ENCODE measurements around the gene PPP2R3B.

PPP2R3B gene

DNA sequence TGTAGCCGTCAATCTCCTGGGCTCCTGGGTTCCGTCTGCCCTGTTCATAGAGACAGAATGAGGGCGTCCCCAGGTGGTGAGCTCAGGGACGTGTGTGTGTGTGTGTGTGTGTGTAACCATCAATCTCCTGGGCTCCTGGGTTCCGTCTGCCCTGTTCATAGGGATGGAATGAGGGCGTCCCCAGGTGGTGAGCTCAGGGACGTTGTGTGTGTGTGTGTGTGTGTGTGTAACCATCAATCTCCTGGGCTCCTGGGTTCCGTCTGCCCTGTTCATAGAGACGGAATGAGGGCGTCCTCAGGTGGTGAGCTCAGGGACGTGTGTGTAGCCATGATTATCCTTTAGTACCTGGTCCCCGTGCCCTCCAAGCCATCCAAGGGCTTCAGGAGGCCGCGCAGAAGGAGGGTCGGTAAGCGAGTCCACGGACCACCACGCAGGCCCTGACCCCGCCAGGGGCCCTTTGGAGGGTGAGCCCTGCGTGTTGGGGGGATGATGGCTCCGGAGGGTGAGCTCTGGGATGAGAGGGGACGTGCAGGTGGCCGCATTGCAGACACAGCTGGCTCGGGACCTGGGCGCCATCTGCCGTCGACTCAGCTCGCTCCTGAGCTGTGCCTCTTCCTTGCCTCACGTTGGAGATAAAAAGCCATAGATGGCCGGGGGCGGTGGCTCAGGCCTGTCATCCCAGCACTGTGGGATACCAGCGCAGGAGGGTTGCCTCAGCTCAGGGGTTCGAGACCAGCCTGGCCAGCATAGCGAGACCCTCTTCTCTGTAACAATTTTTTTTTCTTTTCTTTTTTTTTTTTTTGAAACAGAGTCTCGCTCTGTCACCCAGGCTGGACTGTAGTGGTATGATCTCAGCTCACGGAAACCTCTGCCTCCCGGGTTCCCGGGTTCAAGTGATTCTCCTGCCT lies 62.7 kb downstream of the PPP2R3B start:
- Histone ChIP-seq H3K9ac (ENCODE audit: low read length) (peak overlapping the region; percentile 81), H3K4me3 (ENCODE audit: low read depth, low read length) (peak overlapping the region; percentile 56), H3K27ac (ENCODE audit: low read depth, low read length) (no peak overlapping the region; the same call in 1 of the 2 replicates), H3K27me3 (ENCODE audit: control insufficient read depth, insufficient read depth, low read length) (no peaks in the 10 kb centered on the region), H3K4me1 (ENCODE audit: control insufficient read depth, insufficient read depth, low read length) (peaks cover 16% of the 10 kb centered on the region; the same call in 1 of the 2 replicates), H3K36me3 (ENCODE audit: control insufficient read depth, insufficient read depth, low read length) (no peaks in the 10 kb centered on the region), H3K9me3 (ENCODE audit: control insufficient read depth, insufficient read depth, low read depth, low read length) (no peaks in the 10 kb centered on the region)

DNA sequence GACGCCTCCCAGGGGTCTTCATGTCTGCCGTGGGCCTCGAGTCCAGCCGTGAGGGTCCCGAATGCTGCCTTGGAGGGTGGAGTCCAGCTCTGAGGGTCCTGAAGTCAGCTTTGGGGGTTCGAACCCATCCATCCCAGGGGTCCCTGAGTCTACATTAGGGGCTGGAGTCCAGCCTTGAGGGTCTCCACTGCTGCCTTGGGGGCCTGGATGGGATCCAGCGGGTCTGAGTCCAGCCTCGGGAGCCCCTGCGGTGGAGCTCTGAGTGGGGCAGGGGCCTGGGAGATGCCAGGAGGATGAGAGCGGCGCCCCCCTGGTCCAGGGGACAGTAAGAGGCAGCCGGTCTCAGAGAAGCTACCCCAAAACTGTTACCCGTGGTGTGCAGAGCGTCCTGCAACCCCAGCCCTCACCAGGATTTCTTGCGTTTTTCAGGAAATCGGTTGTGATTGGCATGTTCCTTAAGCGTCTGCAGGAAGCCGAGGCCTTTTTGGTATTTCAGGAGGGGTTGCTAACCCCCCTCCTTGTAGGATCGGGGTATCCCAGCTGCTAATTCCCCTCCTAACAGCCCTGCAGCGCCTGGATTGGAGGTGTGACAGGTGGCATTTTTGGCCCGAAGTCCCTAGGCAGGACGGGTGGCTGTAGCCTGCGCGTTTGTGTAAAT lies 66.5 kb downstream of the PPP2R3B start:
- H3K4me3 ChIP-seq (ENCODE audit: low read depth, low read length), result peak overlapping the region; percentile 78
- H3K36me3 ChIP-seq (ENCODE audit: control insufficient read depth, insufficient read depth, low read length), result peaks cover 13% of the 10 kb centered on the region
- no peaks in the 10 kb centered on the region for H3K27me3 ChIP-seq (ENCODE audit: control insufficient read depth, insufficient read depth, low read length)
- peaks cover 11% of the 10 kb centered on the region; the same call in 1 of the 2 replicates for H3K4me1 ChIP-seq (ENCODE audit: control insufficient read depth, insufficient read depth, low read length)
- no peaks in the 10 kb centered on the region for H3K9me3 ChIP-seq (ENCODE audit: control insufficient read depth, insufficient read depth, low read depth, low read length)
- H3K9ac ChIP-seq (ENCODE audit: low read length), result peak overlapping the region; percentile 86
- H3K27ac ChIP-seq (ENCODE audit: low read depth, low read length), result peak overlapping the region; percentile 96; the same call in 1 of the 2 replicates

- Histone ChIP-seq H3K9ac (ENCODE audit: low read length) (peak overlapping the region; percentile 86), H3K36me3 (ENCODE audit: control insufficient read depth, insufficient read depth, low read length) (peaks cover 19% of the 10 kb centered on the region), H3K27me3 (ENCODE audit: control insufficient read depth, insufficient read depth, low read length) (no peaks in the 10 kb centered on the region), H3K4me3 (ENCODE audit: low read depth, low read length) (peak overlapping the region; percentile 78), H3K27ac (ENCODE audit: low read depth, low read length) (peak overlapping the region; percentile 96), H3K9me3 (ENCODE audit: control insufficient read depth, insufficient read depth, low read depth, low read length) (no peaks in the 10 kb centered on the region), H3K4me1 (ENCODE audit: control insufficient read depth, insufficient read depth, low read length) (peaks cover 11% of the 10 kb centered on the region; the same call in 1 of the 2 replicates)
Observed at GRCh38 chrX:319579-320125, 67.1 kb downstream of the PPP2R3B start.

DNA sequence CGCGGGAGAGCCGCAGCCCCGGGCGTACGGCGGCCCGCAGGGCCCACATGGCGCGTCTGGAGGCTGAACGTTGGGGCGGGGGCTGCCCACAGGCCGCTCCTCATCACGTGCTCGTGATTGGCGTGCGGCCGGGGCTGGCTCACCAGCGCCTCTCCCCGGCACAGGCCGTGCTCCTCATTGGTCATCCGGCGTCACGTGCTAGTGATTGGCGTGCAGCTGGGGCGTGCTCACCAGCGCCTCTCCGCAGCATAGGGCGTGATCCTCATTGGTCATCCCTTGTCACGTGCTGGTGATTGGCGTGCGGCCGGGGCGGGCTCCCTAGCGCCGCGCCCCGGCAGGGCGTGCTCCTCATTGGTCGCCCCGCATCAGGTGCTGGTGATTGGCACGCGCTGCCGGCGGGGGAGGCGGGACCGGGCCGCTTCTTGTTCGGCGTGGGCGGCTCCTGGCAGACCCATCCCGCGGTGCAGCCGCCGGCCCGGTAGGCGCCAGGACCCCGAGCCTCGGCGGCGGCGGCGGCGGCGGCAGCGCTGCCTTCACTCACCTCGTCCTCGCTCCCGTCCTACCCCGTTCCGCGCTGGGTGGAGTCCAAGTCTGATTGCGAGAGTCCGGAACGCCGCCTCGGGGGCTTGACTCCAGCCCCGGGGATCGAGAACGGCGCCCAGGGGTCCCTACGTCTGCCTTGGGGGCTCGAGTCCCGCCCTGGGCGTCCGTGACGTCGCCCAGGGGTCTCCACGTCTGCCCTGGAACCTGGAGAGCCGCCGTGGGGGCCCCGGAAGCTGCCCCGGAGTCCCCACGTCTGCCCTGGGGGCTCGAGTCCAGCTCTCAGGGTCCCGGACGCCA lies 67.7 kb downstream of the PPP2R3B start, which contains the start of gene GTPBP6:
Gene GTPBP6, minus strand, starts transcription at position 58 of the 840 bp plus-strand sequence. Its CDS starts 9 bp downstream, at position 49.
- Histone ChIP-seq H3K4me1 (ENCODE audit: control insufficient read depth, insufficient read depth, low read length) (peaks cover 10% of the 10 kb centered on the region; the same call in 1 of the 2 replicates), H3K27ac (ENCODE audit: low read depth, low read length) (peak within 1 kb of the TSS; percentile 96), H3K27me3 (ENCODE audit: control insufficient read depth, insufficient read depth, low read length) (no peaks in the 10 kb centered on the region), H3K9ac (ENCODE audit: low read length) (peak within 1 kb of the TSS; percentile 87), H3K36me3 (ENCODE audit: control insufficient read depth, insufficient read depth, low read length) (peaks cover 22% of the 10 kb centered on the region), H3K9me3 (ENCODE audit: control insufficient read depth, insufficient read depth, low read depth, low read length) (no peaks in the 10 kb centered on the region), H3K4me3 (ENCODE audit: low read depth, low read length) (peak within 1 kb of the TSS; percentile 87)

DNA sequence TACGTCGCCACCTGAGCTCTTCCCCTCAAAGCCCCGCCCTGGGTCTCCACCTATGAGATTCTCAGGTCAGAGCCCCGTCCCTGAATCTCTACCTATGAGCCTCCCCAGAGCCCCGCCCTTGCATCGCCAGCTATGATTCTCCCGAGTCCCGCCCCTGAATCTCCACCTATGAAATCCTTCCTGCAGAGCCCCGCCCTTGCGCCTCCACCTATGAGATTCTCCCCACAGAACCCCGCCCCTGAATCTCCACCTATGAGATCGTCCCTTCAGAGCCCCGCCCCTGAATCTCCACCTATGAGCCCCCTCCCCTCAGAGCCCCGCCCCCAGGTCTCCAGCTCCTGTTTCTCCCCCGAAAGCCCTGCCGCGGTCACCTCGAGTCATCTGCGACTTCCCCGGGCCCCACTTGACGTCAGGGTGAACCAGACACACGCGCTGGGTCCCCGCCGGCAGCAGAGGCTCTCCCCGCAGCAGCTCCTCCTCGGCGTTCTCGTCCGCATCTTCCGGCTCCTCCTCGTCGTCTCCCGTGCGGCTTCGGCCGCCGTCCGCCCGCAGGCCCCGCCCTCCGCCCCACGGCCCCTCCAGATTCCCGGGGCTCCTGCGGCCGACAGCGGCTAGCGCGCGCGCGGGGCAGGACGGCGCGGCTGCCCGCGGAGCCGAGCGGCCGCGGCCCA lies 68.5 kb downstream of the PPP2R3B start:
- 0 out of 2 replicates have a peak, but pooled peaks cover 7% of the 10 kb centered on the region for H3K4me1 ChIP-seq (ENCODE audit: control insufficient read depth, insufficient read depth, low read length)
- no peaks in the 10 kb centered on the region for H3K27me3 ChIP-seq (ENCODE audit: control insufficient read depth, insufficient read depth, low read length)
- peak overlapping the region; percentile 87 for H3K4me3 ChIP-seq (ENCODE audit: low read depth, low read length)
- H3K9ac ChIP-seq (ENCODE audit: low read length), result peak overlapping the region; percentile 87
- peaks cover 30% of the 10 kb centered on the region for H3K36me3 ChIP-seq (ENCODE audit: control insufficient read depth, insufficient read depth, low read length)
- no peaks in the 10 kb centered on the region for H3K9me3 ChIP-seq (ENCODE audit: control insufficient read depth, insufficient read depth, low read depth, low read length)
- H3K27ac ChIP-seq (ENCODE audit: low read depth, low read length), result peak overlapping the region; percentile 67; the same call in 1 of the 2 replicates

DNA sequence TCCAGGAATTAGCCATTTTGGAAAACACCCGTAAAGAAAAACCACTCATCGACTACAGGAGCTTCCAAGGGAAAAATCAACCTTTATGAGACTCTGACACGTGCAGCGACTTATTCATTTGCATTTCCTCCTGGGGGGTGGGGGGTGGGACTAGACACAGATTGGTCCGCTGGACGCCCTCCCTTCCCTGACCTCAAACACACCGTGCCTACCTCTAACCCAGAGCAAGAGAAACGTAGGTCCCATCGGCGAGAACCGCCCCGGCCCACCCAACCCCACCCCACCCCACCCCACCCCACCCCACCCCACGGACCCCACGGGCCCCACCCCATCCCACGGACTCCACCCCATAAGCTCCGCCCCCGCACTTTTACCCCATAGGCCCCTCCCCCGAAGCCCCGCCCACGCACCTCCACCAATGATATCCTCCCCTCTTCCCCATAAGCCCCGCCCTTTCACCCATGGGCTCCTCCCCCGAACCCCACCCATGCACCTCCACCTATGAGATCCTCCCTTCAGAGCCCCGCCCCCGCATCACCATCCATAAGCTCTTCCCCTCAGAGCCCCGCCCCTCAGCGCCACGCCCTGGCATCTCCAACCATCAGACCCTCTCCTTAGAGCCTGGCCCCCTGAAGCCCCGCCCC lies 69.2 kb downstream of the PPP2R3B start:
- H3K4me1 ChIP-seq (ENCODE audit: control insufficient read depth, insufficient read depth, low read length), result 0 out of 2 replicates have a peak, but pooled peaks cover 7% of the 10 kb centered on the region
- no peaks in the 10 kb centered on the region for H3K9me3 ChIP-seq (ENCODE audit: control insufficient read depth, insufficient read depth, low read depth, low read length)
- H3K27me3 ChIP-seq (ENCODE audit: control insufficient read depth, insufficient read depth, low read length), result no peaks in the 10 kb centered on the region
- H3K36me3 ChIP-seq (ENCODE audit: control insufficient read depth, insufficient read depth, low read length), result peaks cover 35% of the 10 kb centered on the region
- H3K27ac ChIP-seq (ENCODE audit: low read depth, low read length), result no peak overlapping the region
- peak overlapping the region; percentile 43 for H3K4me3 ChIP-seq (ENCODE audit: low read depth, low read length)
- H3K9ac ChIP-seq (ENCODE audit: low read length), result no peak overlapping the region

DNA sequence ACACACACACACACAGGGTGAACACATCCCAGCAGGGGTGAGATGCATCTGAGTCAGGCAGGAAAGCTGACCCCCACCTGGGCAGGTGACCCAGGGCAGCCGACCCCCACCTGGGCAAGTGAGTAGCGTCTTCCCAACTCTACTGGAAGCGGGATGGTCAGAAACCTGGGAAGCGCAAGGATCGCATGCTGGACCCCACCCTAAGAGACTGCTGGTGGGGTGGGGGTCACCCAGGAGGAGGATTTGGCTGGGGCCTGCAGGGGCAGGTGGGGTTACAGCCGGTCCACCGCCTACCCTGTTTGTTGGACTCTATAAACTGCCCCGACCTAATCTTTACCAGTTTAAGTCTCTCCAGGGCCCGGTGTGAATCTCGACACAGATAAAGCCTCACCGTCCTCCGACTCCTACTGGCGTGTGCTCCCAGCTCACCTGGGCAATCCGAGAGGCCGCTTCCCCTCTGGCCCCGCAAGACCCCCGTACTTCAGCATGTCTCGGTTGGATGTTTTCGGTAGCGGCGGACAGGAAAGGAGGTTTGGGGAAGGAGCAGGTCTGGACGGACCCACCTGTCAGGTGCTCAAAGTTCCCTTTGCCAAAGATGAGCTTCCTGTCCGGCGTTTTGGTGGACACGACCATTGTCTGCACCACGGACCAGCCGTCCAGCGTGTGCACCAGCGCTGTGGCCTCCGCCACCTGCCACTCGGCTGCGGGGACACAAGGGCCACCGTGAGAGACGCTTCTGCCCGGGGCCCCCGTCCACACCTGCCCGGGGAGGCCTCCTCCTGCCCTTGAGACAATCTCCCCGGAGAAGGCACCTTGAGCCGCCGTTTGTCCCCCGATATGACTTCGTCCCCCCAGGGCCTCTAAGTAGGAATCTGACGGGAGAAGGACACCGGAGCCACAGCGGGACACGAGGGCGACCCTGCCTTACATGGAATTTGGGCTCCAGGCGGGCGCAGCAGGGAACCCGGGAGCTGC lies 70.1 kb downstream of the PPP2R3B start:
- Histone ChIP-seq H3K27me3 (ENCODE audit: control insufficient read depth, insufficient read depth, low read length) (no peaks in the 10 kb centered on the region), H3K4me3 (ENCODE audit: low read depth, low read length) (peak overlapping the region; percentile 43; the same call in 1 of the 2 replicates), H3K36me3 (ENCODE audit: control insufficient read depth, insufficient read depth, low read length) (peaks cover 44% of the 10 kb centered on the region), H3K4me1 (ENCODE audit: control insufficient read depth, insufficient read depth, low read length) (0 out of 2 replicates have a peak, but pooled peaks cover 7% of the 10 kb centered on the region), H3K9me3 (ENCODE audit: control insufficient read depth, insufficient read depth, low read depth, low read length) (no peaks in the 10 kb centered on the region), H3K27ac (ENCODE audit: low read depth, low read length) (no peak overlapping the region), H3K9ac (ENCODE audit: low read length) (no peak overlapping the region)

DNA sequence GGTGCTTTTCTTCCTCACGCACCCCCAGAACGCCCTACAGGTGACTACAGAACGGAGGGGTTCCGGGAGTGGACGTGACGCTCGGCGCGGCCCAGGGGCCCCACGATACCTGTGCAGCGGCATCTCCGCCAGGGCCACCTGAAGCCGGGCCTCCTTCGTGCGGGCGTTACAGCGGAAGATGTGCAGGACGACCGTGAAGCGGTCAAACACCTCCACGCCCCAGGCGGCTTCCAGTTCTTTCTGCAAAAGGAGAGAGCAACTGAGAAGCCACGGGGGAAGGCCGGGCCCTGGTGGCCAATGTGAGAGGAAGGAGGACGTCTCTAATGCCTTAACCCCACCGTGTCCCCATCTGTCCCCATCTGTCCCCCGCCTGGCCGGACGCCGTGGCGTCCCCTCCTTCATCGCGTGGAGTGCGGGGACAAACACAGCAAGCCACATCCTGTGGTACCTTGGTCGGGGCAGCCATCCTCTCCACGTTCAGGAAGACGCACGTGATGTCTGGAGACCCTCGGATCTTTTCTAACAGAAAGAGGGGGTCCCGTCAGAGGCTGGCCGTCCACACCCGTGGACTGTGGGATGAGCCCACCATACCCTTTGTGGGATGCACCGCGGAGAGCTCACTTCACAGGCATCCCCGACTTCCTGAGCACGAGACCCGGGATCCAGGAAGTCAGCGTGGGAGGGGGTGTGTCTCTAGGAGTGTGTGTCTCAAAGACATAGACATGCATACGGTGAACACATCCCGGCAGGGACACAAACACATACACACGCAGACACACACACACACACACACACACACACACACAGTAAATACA lies 71.7 kb downstream of the PPP2R3B start:
- peaks cover 56% of the 10 kb centered on the region for H3K36me3 ChIP-seq (ENCODE audit: control insufficient read depth, insufficient read depth, low read length)
- H3K27ac ChIP-seq (ENCODE audit: low read depth, low read length), result no peak overlapping the region
- H3K4me3 ChIP-seq (ENCODE audit: low read depth, low read length), result no peak overlapping the region
- no peaks in the 10 kb centered on the region for H3K4me1 ChIP-seq (ENCODE audit: control insufficient read depth, insufficient read depth, low read length)
- H3K9me3 ChIP-seq (ENCODE audit: control insufficient read depth, insufficient read depth, low read depth, low read length), result no peaks in the 10 kb centered on the region
- H3K27me3 ChIP-seq (ENCODE audit: control insufficient read depth, insufficient read depth, low read length), result no peaks in the 10 kb centered on the region
- no peak overlapping the region for H3K9ac ChIP-seq (ENCODE audit: low read length)

Data from HUES6 (cell line).